ENCODE results near the gene GALNT2.
A peak's percentile ranks its signal among the peaks of the same experiment; 100 is the strongest.

GALNT2 gene

GRCh38 chr1:230230948-230231773 is 164.1 kb downstream of the GALNT2 start:
- no peak overlapping the region for H3K4me3 ChIP-seq (ENCODE audit: low read depth, low read length)
- DNase-seq (ENCODE audit: low read depth): no peak
- TF ChIP-seq CTCF (IDR thresholded peaks at IDR 0.05; ENCODE audit: low read depth, low read length, missing control alignments): no peak
- in situ Hi-C loops (cut with HindIII; ENCODE audit: low sequenced_read_pairs): no loop called here

GRCh38 chr1:230231774-230232145 is 164.7 kb downstream of the GALNT2 start:
- peak; percentile 59 for DNase-seq (ENCODE audit: low read depth)
- H3K4me3 ChIP-seq (ENCODE audit: low read depth, low read length): no peak overlapping the region
- no peak for TF ChIP-seq CTCF (IDR thresholded peaks at IDR 0.05; ENCODE audit: low read depth, low read length, missing control alignments)
- in situ Hi-C loops (cut with HindIII; ENCODE audit: low sequenced_read_pairs): no loop called here

- no peak for DNase-seq (ENCODE audit: low read depth)
- TF ChIP-seq CTCF (IDR thresholded peaks at IDR 0.05; ENCODE audit: low read depth, low read length, missing control alignments): no peak
- H3K4me3 ChIP-seq (ENCODE audit: low read depth, low read length): no peak overlapping the region
- in situ Hi-C loops (cut with HindIII; ENCODE audit: low sequenced_read_pairs): no loop called here
Observed at GRCh38 chr1:230232371-230232771, 165.3 kb downstream of the GALNT2 start.

- in situ Hi-C loops (cut with HindIII; ENCODE audit: low sequenced_read_pairs): no loop called here
Observed at GRCh38 chr1:230233786-230234185, 166.7 kb downstream of the GALNT2 start.

GRCh38 chr1:230235876-230236275 is 168.8 kb downstream of the GALNT2 start:
- H3K4me3 ChIP-seq (ENCODE audit: low read depth, low read length): no peak overlapping the region
- DNase-seq (ENCODE audit: low read depth): no peak
- TF ChIP-seq CTCF (IDR thresholded peaks at IDR 0.05; ENCODE audit: low read depth, low read length, missing control alignments): no peak
- in situ Hi-C loops (cut with HindIII; ENCODE audit: low sequenced_read_pairs): no loop called here

More at GRCh38 chr1:230233786-230234185, 166.7 kb downstream of the GALNT2 start:
- no peak overlapping the region for H3K4me3 ChIP-seq (ENCODE audit: low read depth, low read length)
- no peak for DNase-seq (ENCODE audit: low read depth)
- TF ChIP-seq CTCF (IDR thresholded peaks at IDR 0.05; ENCODE audit: low read depth, low read length, missing control alignments): no peak

- in situ Hi-C loops (cut with HindIII; ENCODE audit: low sequenced_read_pairs): no loop called here
- no peak for TF ChIP-seq CTCF (IDR thresholded peaks at IDR 0.05; ENCODE audit: low read depth, low read length, missing control alignments)
- no peak overlapping the region for H3K4me3 ChIP-seq (ENCODE audit: low read depth, low read length)
- no peak for DNase-seq (ENCODE audit: low read depth)
Observed at GRCh38 chr1:230236301-230237008, 169.4 kb downstream of the GALNT2 start.
